ENCODE data around the gene YARS2.

Gene YARS2

DNA sequence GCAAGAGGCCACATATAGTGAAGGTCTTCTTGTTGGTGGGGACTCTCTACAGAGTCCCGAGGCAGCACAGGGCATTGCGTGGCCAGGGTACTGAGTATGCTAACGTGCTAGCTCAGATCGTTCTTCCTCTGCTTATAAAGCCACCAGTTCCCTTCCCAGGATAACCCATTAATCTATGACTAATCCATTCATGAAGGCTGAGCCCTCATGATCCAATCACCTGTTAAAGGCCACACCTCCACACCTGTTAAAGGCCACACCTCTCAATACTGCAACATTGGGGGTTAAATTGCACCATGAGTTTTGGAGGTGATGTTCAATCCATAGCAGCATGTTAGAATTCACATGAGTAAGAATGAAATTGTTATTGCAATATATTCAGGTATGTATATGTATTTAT is 12.8 kb upstream of the YARS2 start:
- TF ChIP-seq EZH2phosphoT487 (IDR thresholded peaks at IDR 0.05; ENCODE audit: low read length) (no peak), EZH2 (optimal IDR thresholded peaks at IDR 0.05; ENCODE audit: low read depth, low read length) (no peak)
- TF ChIP-seq, protein P1, sequence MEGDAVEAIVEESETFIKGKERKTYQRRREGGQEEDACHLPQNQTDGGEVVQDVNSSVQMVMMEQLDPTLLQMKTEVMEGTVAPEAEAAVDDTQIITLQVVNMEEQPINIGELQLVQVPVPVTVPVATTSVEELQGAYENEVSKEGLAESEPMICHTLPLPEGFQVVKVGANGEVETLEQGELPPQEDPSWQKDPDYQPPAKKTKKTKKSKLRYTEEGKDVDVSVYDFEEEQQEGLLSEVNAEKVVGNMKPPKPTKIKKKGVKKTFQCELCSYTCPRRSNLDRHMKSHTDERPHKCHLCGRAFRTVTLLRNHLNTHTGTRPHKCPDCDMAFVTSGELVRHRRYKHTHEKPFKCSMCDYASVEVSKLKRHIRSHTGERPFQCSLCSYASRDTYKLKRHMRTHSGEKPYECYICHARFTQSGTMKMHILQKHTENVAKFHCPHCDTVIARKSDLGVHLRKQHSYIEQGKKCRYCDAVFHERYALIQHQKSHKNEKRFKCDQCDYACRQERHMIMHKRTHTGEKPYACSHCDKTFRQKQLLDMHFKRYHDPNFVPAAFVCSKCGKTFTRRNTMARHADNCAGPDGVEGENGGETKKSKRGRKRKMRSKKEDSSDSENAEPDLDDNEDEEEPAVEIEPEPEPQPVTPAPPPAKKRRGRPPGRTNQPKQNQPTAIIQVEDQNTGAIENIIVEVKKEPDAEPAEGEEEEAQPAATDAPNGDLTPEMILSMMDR (IDR thresholded peaks at IDR 0.05; ENCODE audit: low read length): no peak
- Histone ChIP-seq H3K9me2 (replicated peaks; ENCODE audit: insufficient read depth, low read length) (no peaks in the 10 kb centered on the region), H3K36me3 (replicated peaks; ENCODE audit: insufficient read depth, low read length) (no peaks in the 10 kb centered on the region), H2AFZ (ENCODE audit: low read length) (no peak overlapping the region), H3K4me3 (ENCODE audit: low read length) (no peak overlapping the region), H3K27me3 (replicated peaks; ENCODE audit: insufficient read depth, low read length) (no peaks in the 10 kb centered on the region), H3K9ac (ENCODE audit: low read length) (no peak overlapping the region), H3K9me3 (replicated peaks; ENCODE audit: insufficient read depth, low read length) (no peaks in the 10 kb centered on the region), H4K20me1 (ENCODE audit: insufficient read depth, low read length) (no peaks in the 10 kb centered on the region), H3K4me2 (ENCODE audit: low read depth, low read length) (no peak overlapping the region), H3K4me1 (ENCODE audit: low read length) (no peaks in the 10 kb centered on the region), H3K79me2 (ENCODE audit: low read length) (no peaks in the 10 kb centered on the region), H3F3A (ENCODE audit: insufficient read depth, low read length) (no peaks in the 10 kb centered on the region), H3K27ac (ENCODE audit: low read length) (no peak overlapping the region)
- no peak for DNase-seq

DNA sequence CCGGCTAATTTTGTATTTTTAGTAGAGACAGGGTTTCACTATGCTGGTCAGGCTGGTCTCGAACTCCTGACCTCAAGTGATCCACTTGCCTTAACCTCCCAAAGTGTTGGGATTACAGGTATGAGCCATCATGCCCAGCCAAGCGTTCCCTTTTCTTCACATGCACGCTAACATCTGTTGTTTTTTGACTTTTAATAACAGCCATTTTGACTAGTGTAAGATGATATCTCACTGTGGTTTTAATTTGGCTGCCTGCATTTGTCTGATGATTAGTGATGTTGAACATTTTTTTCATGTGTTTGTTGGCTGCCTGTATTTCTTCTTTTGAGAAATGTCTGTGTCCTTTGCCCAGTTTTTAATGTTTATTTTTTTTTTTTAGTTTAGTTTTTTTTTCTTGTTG is 10.2 kb upstream of the YARS2 start:
- TF ChIP-seq EZH2phosphoT487 (IDR thresholded peaks at IDR 0.05; ENCODE audit: low read length) (no peak), EZH2 (optimal IDR thresholded peaks at IDR 0.05; ENCODE audit: low read depth, low read length) (no peak)
- TF ChIP-seq, protein P1 (IDR thresholded peaks at IDR 0.05; ENCODE audit: low read length): no peak
- Histone ChIP-seq H3K9me2 (replicated peaks; ENCODE audit: insufficient read depth, low read length) (no peaks in the 10 kb centered on the region), H3K4me3 (ENCODE audit: low read length) (no peak overlapping the region), H3K27me3 (replicated peaks; ENCODE audit: insufficient read depth, low read length) (no peaks in the 10 kb centered on the region), H3K4me2 (ENCODE audit: low read depth, low read length) (no peak overlapping the region), H3K4me1 (ENCODE audit: low read length) (no peaks in the 10 kb centered on the region; the same call in 1 of the 2 replicates), H4K20me1 (ENCODE audit: insufficient read depth, low read length) (no peaks in the 10 kb centered on the region), H3K9me3 (replicated peaks; ENCODE audit: insufficient read depth, low read length) (no peaks in the 10 kb centered on the region), H3K36me3 (replicated peaks; ENCODE audit: insufficient read depth, low read length) (no peaks in the 10 kb centered on the region), H2AFZ (ENCODE audit: low read length) (no peak overlapping the region), H3F3A (ENCODE audit: insufficient read depth, low read length) (no peaks in the 10 kb centered on the region), H3K9ac (ENCODE audit: low read length) (no peak overlapping the region), H3K27ac (ENCODE audit: low read length) (no peak overlapping the region), H3K79me2 (ENCODE audit: low read length) (no peaks in the 10 kb centered on the region)
- no peak for DNase-seq

DNA sequence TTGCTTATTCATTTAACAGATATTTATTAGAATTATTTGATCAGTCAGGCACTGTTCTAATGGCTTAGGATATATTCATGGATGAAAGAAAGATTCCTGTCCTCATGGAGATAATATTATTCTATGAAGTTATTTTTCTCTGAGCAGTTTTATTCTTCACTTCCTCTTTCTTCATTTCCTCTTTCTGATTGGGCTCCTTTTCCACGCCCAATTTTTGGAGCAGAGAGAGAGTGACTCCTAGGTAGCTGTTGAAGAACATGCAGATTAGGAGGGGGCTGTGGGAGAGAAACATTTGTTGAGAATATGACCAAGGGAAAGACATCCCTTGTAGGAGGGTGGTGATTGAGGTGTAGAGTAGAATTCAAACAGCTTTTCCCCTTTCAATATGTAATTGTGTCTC is 6.0 kb upstream of the YARS2 start:
- no peaks in the 10 kb centered on the region for H3K79me2 ChIP-seq (ENCODE audit: low read length)
- no peak overlapping the region for H3K27ac ChIP-seq (ENCODE audit: low read length)
- H3K9me2 ChIP-seq (replicated peaks; ENCODE audit: insufficient read depth, low read length): no peaks in the 10 kb centered on the region
- H3K9ac ChIP-seq (ENCODE audit: low read length): no peak overlapping the region
- DNase-seq: no peak
- no peak overlapping the region for H3K4me2 ChIP-seq (ENCODE audit: low read depth, low read length)
- H2AFZ ChIP-seq (ENCODE audit: low read length): no peak overlapping the region
- no peaks in the 10 kb centered on the region for H3K9me3 ChIP-seq (replicated peaks; ENCODE audit: insufficient read depth, low read length)
- H3K27me3 ChIP-seq (replicated peaks; ENCODE audit: insufficient read depth, low read length): no peaks in the 10 kb centered on the region
- H3K36me3 ChIP-seq (replicated peaks; ENCODE audit: insufficient read depth, low read length): no peaks in the 10 kb centered on the region
- peaks cover 3% of the 10 kb centered on the region; the same call in 1 of the 2 replicates for H3K4me1 ChIP-seq (ENCODE audit: low read length)
- no peak overlapping the region for H3K4me3 ChIP-seq (ENCODE audit: low read length)
- H3F3A ChIP-seq (ENCODE audit: insufficient read depth, low read length): no peaks in the 10 kb centered on the region
- TF ChIP-seq, protein P1 (IDR thresholded peaks at IDR 0.05; ENCODE audit: low read length): no peak
- TF ChIP-seq EZH2phosphoT487 (IDR thresholded peaks at IDR 0.05; ENCODE audit: low read length): no peak
- TF ChIP-seq EZH2 (optimal IDR thresholded peaks at IDR 0.05; ENCODE audit: low read depth, low read length): no peak
- H4K20me1 ChIP-seq (ENCODE audit: insufficient read depth, low read length): no peaks in the 10 kb centered on the region

Data from MM.1S (cell line).